DND-41 (cell line): ENCODE results near the gene LRP6.

Experiments used
- ATAC-seq: fragments of 200-7000 bp; cut with Tn5 transposase; 3 replicates; pipeline ENCODE4 v1.9.1; 2021; ENCODE audit warnings: low read depth; ENCODE audit not compliant: insufficient read depth
- DNase-seq: peaks from one replicate; pipeline ENCODE4 v3.0.0-alpha.2; 2020
- H2AFZ ChIP-seq: 2 replicates; pipeline ENCODE4 v1.6.0; 2012; ENCODE audit warnings: low read depth, low read length
- H3K27ac ChIP-seq: 2 replicates; pipeline ENCODE4 v1.5.1; 2012; ENCODE audit warnings: low read length, inconsistent platforms
- H3K27me3 ChIP-seq: fragments of 200-600 bp; sonication (generic); 2 replicates; pipeline ENCODE4 v1.6.0; 2012; ENCODE audit warnings: low read length, mild to moderate bottlenecking, inconsistent platforms; ENCODE audit not compliant: insufficient read depth, poor library complexity
- H3K36me3 ChIP-seq: 2 replicates; pipeline ENCODE4 v1.5.1; 2012; ENCODE audit warnings: low read length, inconsistent platforms; ENCODE audit not compliant: insufficient read depth
- H3K4me1 ChIP-seq: 2 replicates; pipeline ENCODE4 v1.5.1; 2012; ENCODE audit warnings: mild to moderate bottlenecking, low read length; ENCODE audit not compliant: insufficient read depth
- H3K4me2 ChIP-seq: 2 replicates; pipeline ENCODE4 v1.6.0; 2012; ENCODE audit warnings: mild to moderate bottlenecking, moderate library complexity, low read length, inconsistent platforms; ENCODE audit not compliant: insufficient read depth
- H3K4me3 ChIP-seq, 2 experiments: fragments of 200-600 bp in 1 of 2; shearing (Covaris generic) in 1 of 2; 2 replicates each; pipeline ENCODE4 v1.5.1; 2012 to 2016; ENCODE audit warnings: inconsistent platforms in 2 of 2, low read length in 2 of 2, mild to moderate bottlenecking in 2 of 2, low read depth in 1 of 2, moderate library complexity in 1 of 2
- H3K79me2 ChIP-seq: 2 replicates; pipeline ENCODE4 v1.6.0; 2012; ENCODE audit warnings: low read length, inconsistent platforms; ENCODE audit not compliant: insufficient read depth
- H3K9ac ChIP-seq: 2 replicates; pipeline ENCODE4 v1.6.0; 2012; ENCODE audit warnings: low read depth, mild to moderate bottlenecking, inconsistent platforms, low read length, moderate library complexity
- H3K9me3 ChIP-seq: 2 replicates; pipeline ENCODE4 v1.5.1; 2012; ENCODE audit warnings: low read length, moderate library complexity, mild to moderate bottlenecking, inconsistent platforms; ENCODE audit not compliant: insufficient read depth, severe bottlenecking
- H4K20me1 ChIP-seq: 2 replicates; pipeline ENCODE4 v1.6.0; 2012; ENCODE audit warnings: low read length; ENCODE audit not compliant: insufficient read depth
- CTCF ChIP-seq: IDR thresholded peaks from 2 replicates; pipeline ENCODE4 v1.5.1; 2012; ENCODE audit warnings: borderline replicate concordance, low read length, moderate library complexity, mild to moderate bottlenecking; ENCODE audit not compliant: poor library complexity, severe bottlenecking; ENCODE audit errors: extremely low read depth
- EZH2 ChIP-seq: IDR thresholded peaks from 3 replicates; pipeline ENCODE4 v1.6.1; 2012; ENCODE audit warnings: borderline replicate concordance, low read depth, mild to moderate bottlenecking, moderate library complexity, low read length, inconsistent platforms; ENCODE audit not compliant: severe bottlenecking

Gene LRP6

GRCh38 chr12:12194206-12194605 is 72.6 kb downstream of the LRP6 start:
- Histone ChIP-seq H3K4me1 (no peaks in the 10 kb centered on the region), H3K9ac (no peak overlapping the region), H3K9me3 (no peaks in the 10 kb centered on the region), H3K36me3 (no peaks in the 10 kb centered on the region), H3K79me2 (no peaks in the 10 kb centered on the region), H3K4me3 (no peak overlapping the region), H3K27ac (no peak overlapping the region), H3K27me3 (no peaks in the 10 kb centered on the region), H2AFZ (no peak overlapping the region), H3K4me2 (no peak overlapping the region), H4K20me1 (no peaks in the 10 kb centered on the region)
- no peak for DNase-seq
- no peak for TF ChIP-seq EZH2
- TF ChIP-seq CTCF = no peak
- ATAC-seq = no peak

GRCh38 chr12:12191008-12191407 is 75.8 kb downstream of the LRP6 start:
- Histone ChIP-seq H3K4me1 (no peaks in the 10 kb centered on the region), H4K20me1 (no peaks in the 10 kb centered on the region), H3K27me3 (no peaks in the 10 kb centered on the region), H3K9ac (no peak overlapping the region), H3K79me2 (no peaks in the 10 kb centered on the region), H3K36me3 (no peaks in the 10 kb centered on the region), H2AFZ (no peak overlapping the region), H3K9me3 (no peaks in the 10 kb centered on the region), H3K4me2 (no peak overlapping the region), H3K4me3 (no peak overlapping the region), H3K27ac (no peak overlapping the region)
- no peak for ATAC-seq
- no peak for DNase-seq
- TF ChIP-seq EZH2 (no peak), CTCF (no peak)

- Histone ChIP-seq H3K27me3 (no peaks in the 10 kb centered on the region), H3K4me2 (no peak overlapping the region), H2AFZ (no peak overlapping the region), H3K27ac (no peak overlapping the region), H3K4me3 (no peak overlapping the region), H3K9me3 (no peaks in the 10 kb centered on the region), H3K36me3 (no peaks in the 10 kb centered on the region), H3K79me2 (no peaks in the 10 kb centered on the region), H3K9ac (no peak overlapping the region), H3K4me1 (no peaks in the 10 kb centered on the region), H4K20me1 (no peaks in the 10 kb centered on the region)
- TF ChIP-seq EZH2 (no peak), CTCF (no peak)
- ATAC-seq = no peak
- DNase-seq = no peak
These were observed 76.6 kb downstream of the LRP6 start for GRCh38 chr12:12190087-12190809.
